Measurements from ENCODE around the gene PDE6B.

Gene PDE6B

GRCh38 chr4:657338-657833 lies 32.0 kb downstream of the PDE6B start:
- no peaks in the 10 kb centered on the region for H3K27me3 ChIP-seq (ENCODE audit: control insufficient read depth in 1 of 2, insufficient read depth in 2 of 2, low read length in 2 of 2)
- no peaks in the 10 kb centered on the region for H3K4me1 ChIP-seq (ENCODE audit: control insufficient read depth in 1 of 2, insufficient read depth in 2 of 2, low read length in 2 of 2)
- no peaks in the 10 kb centered on the region for H3K36me3 ChIP-seq (ENCODE audit: control insufficient read depth in 1 of 2, insufficient read depth in 2 of 2, low read length in 2 of 2)
- H3K9ac ChIP-seq (ENCODE audit: low read depth in 1 of 2, low read length in 2 of 2), result no peak overlapping the region
- H3K4me3 ChIP-seq (ENCODE audit: low read depth in 1 of 2, low read length in 2 of 2), result no peak overlapping the region
- H3K9me3 ChIP-seq (ENCODE audit: control insufficient read depth in 1 of 2, low read length in 2 of 2), result no peaks in the 10 kb centered on the region
- H3K27ac ChIP-seq (ENCODE audit: low read depth, low read length), result no peak overlapping the region

- no peak overlapping the region for H3K4me3 ChIP-seq (ENCODE audit: low read depth in 1 of 2, low read length in 2 of 2)
- no peaks in the 10 kb centered on the region for H3K4me1 ChIP-seq (ENCODE audit: control insufficient read depth in 1 of 2, insufficient read depth in 2 of 2, low read length in 2 of 2)
- no peak overlapping the region for H3K9ac ChIP-seq (ENCODE audit: low read depth in 1 of 2, low read length in 2 of 2)
- peaks cover 0 to 2% of the 10 kb centered on the region in 2 donors for H3K27me3 ChIP-seq (ENCODE audit: control insufficient read depth in 1 of 2, insufficient read depth in 2 of 2, low read length in 2 of 2)
- no peak overlapping the region for H3K27ac ChIP-seq (ENCODE audit: low read depth, low read length)
- H3K36me3 ChIP-seq (ENCODE audit: control insufficient read depth in 1 of 2, insufficient read depth in 2 of 2, low read length in 2 of 2), result no peaks in the 10 kb centered on the region
- no peaks in the 10 kb centered on the region for H3K9me3 ChIP-seq (ENCODE audit: control insufficient read depth in 1 of 2, low read length in 2 of 2)
These were observed 32.7 kb downstream of the PDE6B start for GRCh38 chr4:657834-658667.

GRCh38 chr4:658681-659667 lies 33.6 kb downstream of the PDE6B start:
- Histone ChIP-seq H3K36me3 (ENCODE audit: control insufficient read depth in 1 of 2, insufficient read depth in 2 of 2, low read length in 2 of 2) (no peaks in the 10 kb centered on the region), H3K9ac (ENCODE audit: low read depth in 1 of 2, low read length in 2 of 2) (no peak overlapping the region), H3K4me1 (ENCODE audit: control insufficient read depth in 1 of 2, insufficient read depth in 2 of 2, low read length in 2 of 2) (no peaks in the 10 kb centered on the region), H3K9me3 (ENCODE audit: control insufficient read depth in 1 of 2, low read length in 2 of 2) (no peaks in the 10 kb centered on the region), H3K27ac (ENCODE audit: low read depth, low read length) (no peak overlapping the region), H3K4me3 (ENCODE audit: low read depth in 1 of 2, low read length in 2 of 2) (no peak overlapping the region), H3K27me3 (ENCODE audit: control insufficient read depth in 1 of 2, insufficient read depth in 2 of 2, low read length in 2 of 2) (peaks cover 0 to 3% of the 10 kb centered on the region in 2 donors)

GRCh38 chr4:659851-660250 lies 34.5 kb downstream of the PDE6B start:
- H3K4me1 ChIP-seq (ENCODE audit: control insufficient read depth in 1 of 2, insufficient read depth in 2 of 2, low read length in 2 of 2), result no peaks in the 10 kb centered on the region
- H3K9me3 ChIP-seq (ENCODE audit: control insufficient read depth in 1 of 2, low read length in 2 of 2), result no peaks in the 10 kb centered on the region
- no peak overlapping the region for H3K27ac ChIP-seq (ENCODE audit: low read depth, low read length)
- no peak overlapping the region for H3K9ac ChIP-seq (ENCODE audit: low read depth in 1 of 2, low read length in 2 of 2)
- H3K27me3 ChIP-seq (ENCODE audit: control insufficient read depth in 1 of 2, insufficient read depth in 2 of 2, low read length in 2 of 2), result peaks cover 0 to 3% of the 10 kb centered on the region in 2 donors
- no peak overlapping the region for H3K4me3 ChIP-seq (ENCODE audit: low read depth in 1 of 2, low read length in 2 of 2)
- H3K36me3 ChIP-seq (ENCODE audit: control insufficient read depth in 1 of 2, insufficient read depth in 2 of 2, low read length in 2 of 2), result no peaks in the 10 kb centered on the region

- Histone ChIP-seq H3K4me1 (ENCODE audit: control insufficient read depth in 1 of 2, insufficient read depth in 2 of 2, low read length in 2 of 2) (no peaks in the 10 kb centered on the region), H3K9me3 (ENCODE audit: control insufficient read depth in 1 of 2, low read length in 2 of 2) (no peaks in the 10 kb centered on the region), H3K4me3 (ENCODE audit: low read depth in 1 of 2, low read length in 2 of 2) (no peak overlapping the region), H3K9ac (ENCODE audit: low read depth in 1 of 2, low read length in 2 of 2) (no peak overlapping the region), H3K36me3 (ENCODE audit: control insufficient read depth in 1 of 2, insufficient read depth in 2 of 2, low read length in 2 of 2) (no peaks in the 10 kb centered on the region), H3K27ac (ENCODE audit: low read depth, low read length) (no peak overlapping the region), H3K27me3 (ENCODE audit: control insufficient read depth in 1 of 2, insufficient read depth in 2 of 2, low read length in 2 of 2) (peaks cover 0 to 3% of the 10 kb centered on the region in 2 donors)
These were observed 35.0 kb downstream of the PDE6B start for GRCh38 chr4:660401-660800.

GRCh38 chr4:661231-661630 lies 35.9 kb downstream of the PDE6B start:
- Histone ChIP-seq H3K27me3 (ENCODE audit: control insufficient read depth in 1 of 2, insufficient read depth in 2 of 2, low read length in 2 of 2) (peaks cover 0 to 3% of the 10 kb centered on the region in 2 donors), H3K36me3 (ENCODE audit: control insufficient read depth in 1 of 2, insufficient read depth in 2 of 2, low read length in 2 of 2) (no peaks in the 10 kb centered on the region)

GRCh38 chr4:661881-662761 lies 36.7 kb downstream of the PDE6B start:
- Histone ChIP-seq H3K4me3 (ENCODE audit: low read depth in 1 of 2, low read length in 2 of 2) (no peak overlapping the region), H3K27me3 (ENCODE audit: control insufficient read depth in 1 of 2, insufficient read depth in 2 of 2, low read length in 2 of 2) (peaks cover 0 to 3% of the 10 kb centered on the region in 2 donors)

More at GRCh38 chr4:661231-661630, 35.9 kb downstream of the PDE6B start:
- Histone ChIP-seq H3K9me3 (ENCODE audit: control insufficient read depth in 1 of 2, low read length in 2 of 2) (no peaks in the 10 kb centered on the region), H3K4me1 (ENCODE audit: control insufficient read depth in 1 of 2, insufficient read depth in 2 of 2, low read length in 2 of 2) (no peaks in the 10 kb centered on the region), H3K27ac (ENCODE audit: low read depth, low read length) (no peak overlapping the region), H3K4me3 (ENCODE audit: low read depth in 1 of 2, low read length in 2 of 2) (no peak overlapping the region), H3K9ac (ENCODE audit: low read depth in 1 of 2, low read length in 2 of 2) (no peak overlapping the region)

GRCh38 chr4:663046-663437 lies 37.7 kb downstream of the PDE6B start:
- H3K27ac ChIP-seq (ENCODE audit: low read depth, low read length), result no peak overlapping the region

More at GRCh38 chr4:661881-662761, 36.7 kb downstream of the PDE6B start:
- Histone ChIP-seq H3K4me1 (ENCODE audit: control insufficient read depth in 1 of 2, insufficient read depth in 2 of 2, low read length in 2 of 2) (no peaks in the 10 kb centered on the region), H3K27ac (ENCODE audit: low read depth, low read length) (no peak overlapping the region), H3K36me3 (ENCODE audit: control insufficient read depth in 1 of 2, insufficient read depth in 2 of 2, low read length in 2 of 2) (no peaks in the 10 kb centered on the region), H3K9me3 (ENCODE audit: control insufficient read depth in 1 of 2, low read length in 2 of 2) (no peaks in the 10 kb centered on the region), H3K9ac (ENCODE audit: low read depth in 1 of 2, low read length in 2 of 2) (no peak overlapping the region)

More at GRCh38 chr4:663046-663437, 37.7 kb downstream of the PDE6B start:
- Histone ChIP-seq H3K9ac (ENCODE audit: low read depth in 1 of 2, low read length in 2 of 2) (peak overlapping the region in 1 of 2 donors; percentile 61), H3K4me3 (ENCODE audit: low read depth in 1 of 2, low read length in 2 of 2) (peak overlapping the region; percentile 70), H3K27me3 (ENCODE audit: control insufficient read depth in 1 of 2, insufficient read depth in 2 of 2, low read length in 2 of 2) (peaks cover 0 to 3% of the 10 kb centered on the region in 2 donors), H3K36me3 (ENCODE audit: control insufficient read depth in 1 of 2, insufficient read depth in 2 of 2, low read length in 2 of 2) (no peaks in the 10 kb centered on the region), H3K9me3 (ENCODE audit: control insufficient read depth in 1 of 2, low read length in 2 of 2) (no peaks in the 10 kb centered on the region), H3K4me1 (ENCODE audit: control insufficient read depth in 1 of 2, insufficient read depth in 2 of 2, low read length in 2 of 2) (no peaks in the 10 kb centered on the region)

Measured in duodenal mucosa (tissue), 2 donors.